GM19193 (cell line): ENCODE results near the gene MAGEB17.

Source experiments
- POLR2A ChIP-seq: IDR thresholded peaks from 4 replicates; pipeline ENCODE4 v1.6.1; 2011; ENCODE audit not compliant: insufficient read depth, insufficient read length; ENCODE audit errors: extremely low read depth

MAGEB17 gene

DNA sequence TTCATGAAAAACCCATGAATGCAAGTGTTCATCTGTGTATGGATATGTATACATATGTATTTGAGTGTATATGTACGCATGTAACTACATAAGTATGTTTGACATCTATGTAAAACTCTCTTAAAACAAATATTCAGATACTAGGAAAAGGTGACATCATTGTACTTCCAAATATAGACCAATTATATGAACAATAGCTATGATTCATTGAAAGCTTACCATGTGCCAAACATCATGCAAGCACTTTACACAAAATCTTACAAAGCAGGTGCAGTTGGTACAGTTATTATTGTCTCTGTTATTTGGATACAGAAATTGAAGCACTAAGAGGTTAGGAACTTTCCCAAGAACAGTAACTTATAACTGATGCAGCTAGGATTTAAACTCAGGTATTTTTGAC, 21.4 kb downstream of the MAGEB17 start:
- no peak for TF ChIP-seq POLR2A

DNA sequence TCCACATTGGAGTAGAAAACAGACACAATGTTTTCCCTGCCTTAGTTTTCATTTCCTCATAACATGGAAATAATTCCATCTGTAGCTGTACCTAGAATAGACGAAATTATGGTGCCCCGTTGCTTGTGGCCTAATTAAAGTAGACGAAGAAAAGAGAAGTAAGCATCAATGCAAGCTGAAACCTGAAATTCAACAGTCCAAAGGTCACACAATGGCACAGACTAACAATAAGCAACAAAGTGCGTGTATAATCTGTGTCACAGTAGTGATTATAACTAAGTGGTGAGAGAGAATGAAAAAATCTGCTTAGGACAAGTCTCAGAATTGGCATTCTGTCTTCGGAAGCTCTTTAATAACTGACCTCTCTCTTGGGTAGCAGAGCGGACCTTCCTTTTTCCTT, 24.3 kb downstream of the MAGEB17 start:
- TF ChIP-seq POLR2A = no peak

DNA sequence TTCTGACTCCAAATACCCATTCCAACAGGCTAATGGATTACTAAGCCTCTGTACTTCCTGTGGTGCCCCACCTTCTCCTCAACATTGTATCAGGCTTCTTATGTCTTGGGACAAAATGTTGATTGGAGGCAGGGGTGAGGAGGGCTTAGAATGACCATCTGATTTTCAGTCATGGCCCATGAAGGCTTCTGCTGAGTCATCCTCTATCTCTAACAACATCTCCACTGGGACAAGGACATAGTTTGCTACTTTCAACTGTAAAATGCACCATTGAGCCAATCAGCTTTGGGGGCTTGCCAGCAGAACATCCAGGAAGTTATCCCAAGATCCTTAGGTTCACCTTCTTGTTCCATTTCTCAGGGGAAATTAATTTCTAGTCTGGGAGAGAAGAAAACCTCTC, 29.5 kb downstream of the MAGEB17 start:
- TF ChIP-seq POLR2A = no peak

DNA sequence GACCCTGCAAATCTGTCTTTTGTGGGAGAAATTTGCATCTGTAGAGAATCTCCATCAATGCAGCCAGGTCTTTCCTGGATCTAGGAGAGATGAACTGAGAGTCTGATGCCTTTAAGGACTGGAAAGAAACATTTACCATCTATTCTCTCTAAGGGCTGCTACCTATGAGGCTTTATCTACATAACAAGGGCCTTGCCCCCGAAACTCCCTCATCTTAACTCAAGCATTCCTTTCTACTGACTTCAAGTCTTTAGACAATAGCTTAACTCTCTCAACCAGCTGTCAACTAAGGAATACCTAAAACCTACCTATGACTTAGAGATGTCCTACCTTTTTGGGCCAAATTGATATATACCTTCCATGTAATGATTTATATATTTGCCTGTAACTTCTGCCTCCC, 32.1 kb downstream of the MAGEB17 start:
- TF ChIP-seq POLR2A = no peak

DNA sequence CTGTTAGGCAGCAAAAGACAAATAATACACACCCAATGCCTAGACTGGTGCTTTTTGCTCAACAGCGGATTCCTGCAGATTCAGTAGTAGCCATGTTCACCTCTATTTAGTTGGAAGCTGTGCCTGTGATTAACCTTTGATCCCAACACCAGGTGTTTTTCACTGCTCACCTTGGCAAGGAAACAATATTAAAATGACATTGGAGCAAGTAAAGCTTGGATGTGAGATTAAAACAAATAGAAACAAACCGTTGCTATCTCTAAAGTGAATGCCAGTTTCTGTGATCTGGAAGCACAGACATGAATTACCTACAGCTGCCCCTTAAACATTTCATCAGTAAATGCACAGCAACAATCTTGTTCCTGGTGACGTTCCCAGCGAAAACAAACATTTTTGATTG, 35.7 kb downstream of the MAGEB17 start:
- no peak for TF ChIP-seq POLR2A

DNA sequence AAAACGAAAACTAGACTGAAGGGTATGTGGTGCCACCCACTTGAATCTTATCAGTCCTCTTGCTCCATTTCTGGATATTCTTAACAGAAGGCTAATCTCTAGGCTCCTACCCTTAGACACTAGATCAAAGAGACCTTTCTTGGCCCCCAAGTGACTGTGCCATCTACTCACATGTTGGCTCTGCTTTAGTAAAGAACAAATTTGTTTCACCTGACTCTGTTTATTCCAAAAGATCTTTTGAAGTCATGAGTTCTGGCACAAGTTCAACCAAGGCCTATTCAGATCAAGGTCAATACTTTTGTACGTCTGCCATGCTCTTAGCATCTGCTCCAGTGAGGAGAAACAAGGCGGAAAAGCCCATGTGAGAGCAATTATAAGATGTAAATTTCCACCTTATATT, 37.3 kb downstream of the MAGEB17 start:
- no peak for TF ChIP-seq POLR2A

DNA sequence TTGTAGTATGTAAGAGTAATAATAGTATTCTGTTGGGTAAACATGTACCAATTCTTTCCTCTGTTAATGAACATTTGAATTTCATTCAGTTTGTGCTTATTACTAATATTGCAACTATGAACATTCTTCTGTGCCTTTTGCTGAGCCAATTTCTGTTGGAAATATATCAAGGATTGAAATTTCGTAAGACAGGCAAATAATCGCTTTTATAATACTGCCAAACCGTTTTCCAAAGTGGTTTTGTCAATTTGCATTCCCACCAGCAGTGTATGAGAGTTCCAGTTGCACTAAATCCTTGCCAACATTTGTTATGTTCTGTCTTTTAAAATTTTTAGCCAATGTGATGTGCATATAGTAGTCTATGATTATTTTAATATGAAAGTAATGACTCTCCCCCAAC, 38.6 kb downstream of the MAGEB17 start:
- no peak for TF ChIP-seq POLR2A

DNA sequence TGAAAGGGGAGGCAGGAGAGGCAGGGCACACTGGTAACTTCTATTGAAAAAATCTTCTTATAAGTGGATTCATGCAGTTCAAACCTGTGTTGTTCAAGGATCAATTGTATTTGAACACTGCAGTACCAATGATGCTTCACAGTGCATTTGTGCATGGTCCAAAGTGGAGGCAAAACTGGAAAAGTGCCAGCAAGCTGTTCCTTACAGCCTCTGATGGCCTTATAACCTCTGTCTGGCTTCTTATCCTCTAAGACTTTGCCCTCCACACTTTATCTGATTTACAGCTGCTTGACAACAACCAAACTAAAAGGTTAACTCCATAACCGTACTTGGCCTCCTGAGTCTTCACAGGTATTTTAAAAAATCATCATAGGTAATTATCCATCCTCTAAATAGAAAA, 40.4 kb downstream of the MAGEB17 start:
- TF ChIP-seq POLR2A = no peak

DNA sequence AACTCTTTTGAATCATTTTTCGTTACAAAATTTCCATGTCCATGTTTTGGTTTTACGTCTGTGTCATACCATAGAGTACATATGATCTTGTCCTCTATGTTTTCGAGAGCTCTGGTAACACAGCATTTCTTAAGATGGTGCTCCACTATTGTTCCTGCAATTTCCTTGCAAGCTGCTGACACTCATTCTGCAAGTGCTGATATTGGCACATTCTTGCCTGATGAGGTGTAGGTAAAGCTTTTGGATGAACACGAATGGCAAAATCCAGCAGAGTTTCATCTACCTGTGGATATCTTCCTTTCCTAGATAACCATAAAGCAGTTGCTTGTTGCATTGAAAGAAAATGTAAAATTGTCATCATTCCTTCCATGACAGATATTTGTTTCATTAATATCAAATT, 41.3 kb downstream of the MAGEB17 start:
- no peak for TF ChIP-seq POLR2A

DNA sequence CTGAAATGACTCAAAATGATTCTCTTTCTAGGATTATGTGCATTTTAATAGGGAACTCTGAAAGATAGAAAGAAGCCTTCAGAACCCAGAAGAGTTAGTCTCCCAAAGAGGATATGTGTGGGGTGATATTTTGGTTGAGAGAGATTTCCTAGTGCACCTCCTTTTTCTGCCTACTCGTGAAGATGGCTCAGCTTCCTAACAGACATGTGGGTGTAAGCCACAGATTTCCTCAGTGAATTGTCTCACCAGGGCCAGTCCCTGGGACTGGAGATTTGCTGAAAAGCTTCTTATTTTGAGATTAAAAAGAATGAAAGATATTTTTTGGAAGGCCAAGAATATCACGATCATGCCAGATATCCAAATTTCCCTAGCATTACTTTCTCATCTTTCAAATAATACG, 42.8 kb downstream of the MAGEB17 start:
- TF ChIP-seq POLR2A = no peak

DNA sequence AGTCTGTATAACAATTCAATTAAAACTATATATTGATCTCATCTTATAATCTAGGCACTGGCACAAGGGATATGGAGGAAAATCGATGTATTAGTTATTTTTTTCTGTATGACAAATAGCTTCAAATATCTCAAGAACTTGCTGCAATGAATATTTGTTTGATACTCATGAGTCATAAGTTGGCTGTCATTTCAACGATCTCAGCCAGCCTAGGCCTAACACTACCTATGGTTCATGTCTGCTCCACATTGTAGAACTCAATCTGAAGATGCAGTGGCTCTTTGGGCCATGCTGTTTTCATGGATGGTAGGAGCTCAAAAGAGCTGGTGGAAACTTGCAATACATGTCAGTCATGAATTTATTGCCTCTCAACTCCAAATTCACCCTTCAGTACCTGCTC, 44.7 kb downstream of the MAGEB17 start:
- TF ChIP-seq POLR2A = no peak

DNA sequence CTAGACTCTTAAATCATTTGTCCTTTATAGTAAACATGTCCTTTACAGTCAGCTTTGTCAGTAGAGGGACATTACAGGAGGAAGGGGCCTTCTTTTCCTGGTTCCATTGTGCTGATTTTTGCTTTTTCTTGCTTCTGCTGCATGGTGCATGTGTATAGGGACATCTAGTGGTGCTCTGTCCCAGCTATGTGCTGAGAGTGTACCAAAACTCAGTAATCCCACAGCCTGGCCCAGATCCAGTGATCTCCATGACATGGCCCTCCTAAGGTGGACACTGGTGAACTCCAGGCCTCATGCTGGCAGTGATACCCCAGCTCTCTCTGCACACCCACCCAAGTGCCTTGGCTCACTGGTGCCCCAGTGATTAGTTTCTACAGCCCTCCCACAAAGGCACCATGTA, 45.2 kb downstream of the MAGEB17 start:
- TF ChIP-seq POLR2A = no peak

DNA sequence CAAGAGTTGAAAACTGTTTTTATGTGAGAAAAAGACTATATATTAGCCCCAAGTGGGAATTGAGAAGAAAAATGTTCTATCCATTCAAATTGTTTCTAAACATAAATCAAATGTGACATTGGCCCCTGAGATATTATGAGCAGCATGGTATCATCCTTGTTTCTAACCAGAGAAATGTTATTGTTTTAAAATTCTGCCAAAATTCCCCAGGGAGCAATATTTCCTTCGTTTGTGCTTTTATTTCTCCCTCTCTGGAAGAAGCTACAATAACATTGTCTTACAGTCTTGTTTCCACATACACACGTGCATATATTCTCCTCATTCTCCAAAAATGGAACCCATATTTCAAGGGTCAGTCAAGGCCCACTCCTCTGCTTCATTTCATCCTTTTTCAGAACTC, 46.7 kb downstream of the MAGEB17 start:
- TF ChIP-seq POLR2A = no peak

DNA sequence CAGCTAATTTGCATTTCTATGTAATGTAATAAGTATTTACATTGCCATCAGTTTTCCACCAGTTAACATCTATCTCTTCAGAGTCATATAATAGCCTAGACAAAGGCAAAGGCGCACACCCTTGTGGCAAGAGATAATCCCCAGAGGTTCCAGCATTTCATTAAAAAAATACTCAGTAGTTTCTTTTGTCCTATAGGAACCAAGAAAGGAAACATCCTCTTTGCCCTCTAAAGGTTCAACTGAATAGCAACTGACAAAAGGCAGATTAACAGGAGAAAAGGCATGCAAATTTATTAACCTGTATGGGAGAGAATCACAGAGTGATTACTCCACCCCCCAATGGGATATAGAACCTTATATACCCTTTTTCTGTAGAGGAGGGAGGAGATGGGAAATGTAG, 48.4 kb downstream of the MAGEB17 start:
- no peak for TF ChIP-seq POLR2A
